ENCODE data around the gene MAP3K21. TPM values are rescaled to one million over a fixed set of nuclear protein-coding genes. Genes with fewer than 3 reads are reported as not detected.

MAP3K21 gene
- polyA plus RNA-seq, 2 donors, result 1.4 TPM

DNA sequence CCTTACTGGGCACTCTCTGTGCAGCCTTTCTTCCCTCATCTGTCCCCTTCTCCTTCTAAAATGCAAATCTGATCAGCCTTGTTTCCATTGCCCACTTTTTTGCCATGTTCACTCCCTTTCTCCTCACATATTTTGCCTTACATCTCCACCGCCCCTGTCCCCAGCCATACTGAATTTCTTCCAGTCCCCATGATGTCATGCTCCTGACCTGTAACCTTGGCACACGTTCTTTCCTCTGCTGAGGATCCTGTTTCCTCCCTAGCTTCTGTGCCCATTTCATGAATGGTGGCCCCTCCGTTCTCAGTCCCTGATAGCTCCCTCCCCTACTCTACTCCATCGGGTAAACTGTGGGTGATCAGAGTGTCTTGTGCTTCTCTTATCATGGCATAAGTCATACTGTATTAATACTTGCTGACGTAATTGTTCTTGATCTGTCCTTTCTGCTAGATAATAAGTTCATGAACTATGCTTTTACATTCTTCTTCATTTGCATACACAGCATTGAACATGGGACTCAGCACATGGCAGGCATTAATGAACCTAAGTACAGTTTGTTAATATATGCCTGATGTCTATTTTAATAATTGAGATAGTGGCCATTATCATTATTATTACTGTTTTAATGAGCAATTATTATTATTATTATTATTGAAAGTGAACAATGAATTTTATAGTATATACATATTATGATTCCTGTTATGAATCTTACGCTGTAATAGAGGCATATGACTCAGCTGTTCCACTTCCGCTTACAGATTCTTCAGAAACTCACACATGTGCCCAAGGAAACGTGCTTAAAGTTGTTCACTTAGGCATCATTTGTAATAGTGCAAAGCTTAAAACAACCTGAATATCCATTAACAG lies 28.5 kb downstream of the MAP3K21 start:
- 74 to 75% methylated on average over 8 of the region's 8 CpGs for WGBS, 2 donors
- no peaks in the 10 kb centered on the region for H3K27me3 ChIP-seq (ENCODE audit: control insufficient read depth in 1 of 2, insufficient read depth in 2 of 2, low read length in 2 of 2)
- no peaks in the 10 kb centered on the region for H3K4me1 ChIP-seq (ENCODE audit: control insufficient read depth in 2 of 2, insufficient read depth in 2 of 2, low read length in 1 of 2)
- H3K4me3 ChIP-seq (ENCODE audit: low read depth in 1 of 2, low read length in 2 of 2), result no peak overlapping the region
- no peak overlapping the region for H3K27ac ChIP-seq (ENCODE audit: low read depth in 2 of 2, low read length in 1 of 2)
- no peaks in the 10 kb centered on the region for H3K9me3 ChIP-seq (ENCODE audit: control insufficient read depth in 2 of 2, insufficient read depth in 1 of 2, low read depth in 1 of 2, low read length in 1 of 2)
- H3K36me3 ChIP-seq (ENCODE audit: control insufficient read depth in 2 of 2, insufficient read depth in 2 of 2, low read length in 1 of 2), result no peaks in the 10 kb centered on the region

DNA sequence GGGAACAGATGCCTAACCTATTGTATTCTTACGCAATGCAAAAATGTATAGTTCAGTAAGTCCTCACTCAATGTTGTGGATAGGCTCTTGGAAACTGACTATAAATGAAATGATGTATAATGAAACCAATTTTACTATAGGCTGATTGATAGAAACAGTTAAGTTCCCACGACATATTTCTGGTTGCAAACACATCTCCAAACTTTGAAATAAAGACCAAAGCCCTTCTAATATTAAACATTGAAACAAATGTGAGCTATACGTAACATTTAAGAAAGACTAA lies 29.1 kb downstream of the MAP3K21 start:
- no peaks in the 10 kb centered on the region for H3K36me3 ChIP-seq (ENCODE audit: control insufficient read depth in 2 of 2, insufficient read depth in 2 of 2, low read length in 1 of 2)
- H3K9me3 ChIP-seq (ENCODE audit: control insufficient read depth in 2 of 2, insufficient read depth in 1 of 2, low read depth in 1 of 2, low read length in 1 of 2), result no peaks in the 10 kb centered on the region
- H3K4me1 ChIP-seq (ENCODE audit: control insufficient read depth in 2 of 2, insufficient read depth in 2 of 2, low read length in 1 of 2), result no peaks in the 10 kb centered on the region
- no peak overlapping the region for H3K27ac ChIP-seq (ENCODE audit: low read depth in 2 of 2, low read length in 1 of 2)
- H3K27me3 ChIP-seq (ENCODE audit: control insufficient read depth in 1 of 2, insufficient read depth in 2 of 2, low read length in 2 of 2), result no peaks in the 10 kb centered on the region
- no peak overlapping the region for H3K4me3 ChIP-seq (ENCODE audit: low read depth in 1 of 2, low read length in 2 of 2)
- 82 to 85% methylated on average over 3 of the region's 3 CpGs for WGBS, 2 donors

DNA sequence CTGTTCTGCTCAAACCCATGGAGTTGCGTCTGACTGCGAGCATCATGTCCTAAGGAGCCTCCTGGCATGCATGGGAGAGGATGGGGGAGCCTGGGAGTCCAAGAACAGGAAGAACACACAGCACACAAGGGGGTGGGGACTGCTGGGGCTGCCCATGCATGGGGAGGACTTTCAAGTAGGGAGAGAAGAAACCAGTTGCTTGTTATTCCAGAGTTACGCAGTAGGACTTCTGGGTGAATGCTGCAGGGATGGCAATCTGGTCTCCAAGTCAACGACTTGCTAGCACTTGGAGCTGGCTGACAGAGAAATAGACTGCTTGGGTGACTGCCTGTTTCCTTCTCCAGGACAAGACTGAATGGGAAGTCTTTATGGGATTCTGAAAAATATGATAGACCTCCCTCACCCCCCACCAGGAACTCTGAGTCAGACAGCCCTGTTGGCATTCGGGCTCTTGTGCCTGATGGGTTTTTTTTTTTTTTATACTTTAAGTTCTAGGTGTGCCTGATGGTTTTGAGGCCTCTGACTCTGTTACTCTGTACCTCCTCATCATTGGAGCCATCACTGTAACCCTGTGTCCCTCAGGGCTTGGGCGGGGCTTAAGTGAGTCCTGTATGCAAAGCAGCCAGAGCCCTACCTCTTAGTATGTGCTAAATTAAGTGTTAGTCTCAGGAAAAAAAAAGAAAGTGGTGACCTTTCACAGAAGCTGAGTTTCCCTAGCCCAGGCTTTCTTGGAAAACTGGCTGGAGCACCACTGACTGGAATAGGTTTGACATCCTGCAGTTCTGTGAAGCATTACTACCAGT lies 30.3 kb downstream of the MAP3K21 start:
- Histone ChIP-seq H3K27me3 (ENCODE audit: control insufficient read depth in 1 of 2, insufficient read depth in 2 of 2, low read length in 2 of 2) (no peaks in the 10 kb centered on the region), H3K4me1 (ENCODE audit: control insufficient read depth in 2 of 2, insufficient read depth in 2 of 2, low read length in 1 of 2) (no peaks in the 10 kb centered on the region), H3K27ac (ENCODE audit: low read depth in 2 of 2, low read length in 1 of 2) (no peak overlapping the region), H3K36me3 (ENCODE audit: control insufficient read depth in 2 of 2, insufficient read depth in 2 of 2, low read length in 1 of 2) (no peaks in the 10 kb centered on the region), H3K9me3 (ENCODE audit: control insufficient read depth in 2 of 2, insufficient read depth in 1 of 2, low read depth in 1 of 2, low read length in 1 of 2) (no peaks in the 10 kb centered on the region), H3K4me3 (ENCODE audit: low read depth in 1 of 2, low read length in 2 of 2) (no peak overlapping the region)
- WGBS, 2 donors, result 93 to 95% methylated on average over 6 of the region's 6 CpGs

DNA sequence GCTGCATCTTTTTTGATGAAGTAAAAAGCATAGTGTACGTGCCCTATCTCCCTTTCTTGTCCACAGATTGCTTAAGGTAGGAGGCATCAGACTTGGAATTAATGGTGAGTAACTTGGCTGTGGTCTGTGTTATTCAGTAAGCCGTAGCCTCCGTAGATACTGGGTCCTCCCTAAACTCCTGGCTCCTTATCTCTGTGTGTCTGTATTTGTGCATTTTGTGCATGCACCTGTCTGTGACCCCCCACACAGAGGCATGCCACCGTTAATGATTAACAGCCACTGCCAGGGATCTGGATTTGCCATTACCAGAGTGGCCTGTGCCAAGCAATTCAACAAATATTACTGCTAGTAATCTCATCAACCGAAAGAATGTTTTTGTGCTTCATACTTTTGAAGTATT lies 31.9 kb downstream of the MAP3K21 start:
- WGBS, 2 donors, result 55 to 82% methylated on average over 5 of the region's 5 CpGs
- no peaks in the 10 kb centered on the region for H3K27me3 ChIP-seq (ENCODE audit: control insufficient read depth in 1 of 2, insufficient read depth in 2 of 2, low read length in 2 of 2)
- no peaks in the 10 kb centered on the region for H3K36me3 ChIP-seq (ENCODE audit: control insufficient read depth in 2 of 2, insufficient read depth in 2 of 2, low read length in 1 of 2)
- H3K27ac ChIP-seq (ENCODE audit: low read depth in 2 of 2, low read length in 1 of 2), result no peak overlapping the region
- H3K9me3 ChIP-seq (ENCODE audit: control insufficient read depth in 2 of 2, insufficient read depth in 1 of 2, low read depth in 1 of 2, low read length in 1 of 2), result no peaks in the 10 kb centered on the region
- no peaks in the 10 kb centered on the region for H3K4me1 ChIP-seq (ENCODE audit: control insufficient read depth in 2 of 2, insufficient read depth in 2 of 2, low read length in 1 of 2)
- no peak overlapping the region for H3K4me3 ChIP-seq (ENCODE audit: low read depth in 1 of 2, low read length in 2 of 2)

DNA sequence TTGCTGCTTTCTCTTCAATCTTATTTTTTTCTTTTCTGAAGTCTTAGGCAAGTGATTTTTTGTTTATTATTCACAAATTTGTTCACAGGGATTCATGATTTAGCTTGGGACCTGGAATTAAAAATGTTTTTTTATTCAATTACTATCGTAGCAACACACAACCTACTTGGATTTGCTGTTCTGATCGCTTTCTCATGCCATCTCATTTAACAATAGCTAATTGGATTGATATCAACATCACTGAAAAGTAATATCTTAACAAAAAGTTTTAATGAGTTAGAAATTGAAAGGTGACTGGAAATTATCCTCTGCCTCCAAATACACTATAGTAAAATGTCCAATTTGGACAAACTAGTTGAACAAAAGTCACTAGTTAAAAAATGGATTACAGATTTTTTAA lies 32.4 kb downstream of the MAP3K21 start:
- H3K27ac ChIP-seq (ENCODE audit: low read depth in 2 of 2, low read length in 1 of 2), result no peak overlapping the region
- H3K4me1 ChIP-seq (ENCODE audit: control insufficient read depth in 2 of 2, insufficient read depth in 2 of 2, low read length in 1 of 2), result no peaks in the 10 kb centered on the region
- no peak overlapping the region for H3K4me3 ChIP-seq (ENCODE audit: low read depth in 1 of 2, low read length in 2 of 2)
- H3K36me3 ChIP-seq (ENCODE audit: control insufficient read depth in 2 of 2, insufficient read depth in 2 of 2, low read length in 1 of 2), result no peaks in the 10 kb centered on the region
- 72 to 88% methylated on average over 2 of the region's 2 CpGs for WGBS, 2 donors
- no peaks in the 10 kb centered on the region for H3K27me3 ChIP-seq (ENCODE audit: control insufficient read depth in 1 of 2, insufficient read depth in 2 of 2, low read length in 2 of 2)
- H3K9me3 ChIP-seq (ENCODE audit: control insufficient read depth in 2 of 2, insufficient read depth in 1 of 2, low read depth in 1 of 2, low read length in 1 of 2), result no peaks in the 10 kb centered on the region

DNA sequence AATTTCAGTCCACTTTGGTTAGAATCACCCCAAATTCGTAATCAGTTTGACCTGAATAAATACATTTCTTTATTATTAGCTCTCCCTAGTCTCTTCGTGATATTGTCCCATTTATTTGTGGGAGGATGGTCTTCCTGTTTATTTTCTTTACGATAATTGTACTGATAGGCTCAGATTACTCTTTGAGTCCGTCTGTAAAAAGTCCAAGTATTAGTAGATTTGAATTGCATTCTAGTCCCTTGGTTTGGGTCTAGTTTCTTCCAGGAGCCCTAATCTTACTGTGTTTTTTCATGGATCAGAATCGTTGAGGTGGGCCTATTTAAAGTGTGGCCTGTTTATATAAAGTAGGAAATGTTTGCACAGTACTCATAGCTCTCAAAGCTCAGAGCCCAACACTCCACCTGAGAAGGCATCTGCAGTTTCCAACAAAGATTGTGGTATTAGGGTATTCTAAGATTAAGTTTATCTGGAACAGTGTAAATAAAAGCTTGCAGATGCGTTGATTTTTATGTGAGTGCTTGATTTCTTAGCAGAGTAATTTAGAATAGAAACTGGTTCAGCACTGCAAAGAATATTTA lies 33.1 kb downstream of the MAP3K21 start:
- Histone ChIP-seq H3K9me3 (ENCODE audit: control insufficient read depth in 2 of 2, insufficient read depth in 1 of 2, low read depth in 1 of 2, low read length in 1 of 2) (no peaks in the 10 kb centered on the region), H3K4me3 (ENCODE audit: low read depth in 1 of 2, low read length in 2 of 2) (no peak overlapping the region), H3K27me3 (ENCODE audit: control insufficient read depth in 1 of 2, insufficient read depth in 2 of 2, low read length in 2 of 2) (no peaks in the 10 kb centered on the region), H3K4me1 (ENCODE audit: control insufficient read depth in 2 of 2, insufficient read depth in 2 of 2, low read length in 1 of 2) (no peaks in the 10 kb centered on the region), H3K36me3 (ENCODE audit: control insufficient read depth in 2 of 2, insufficient read depth in 2 of 2, low read length in 1 of 2) (no peaks in the 10 kb centered on the region), H3K27ac (ENCODE audit: low read depth in 2 of 2, low read length in 1 of 2) (no peak overlapping the region)
- 60 to 77% methylated on average over 6 of the region's 6 CpGs for WGBS, 2 donors

DNA sequence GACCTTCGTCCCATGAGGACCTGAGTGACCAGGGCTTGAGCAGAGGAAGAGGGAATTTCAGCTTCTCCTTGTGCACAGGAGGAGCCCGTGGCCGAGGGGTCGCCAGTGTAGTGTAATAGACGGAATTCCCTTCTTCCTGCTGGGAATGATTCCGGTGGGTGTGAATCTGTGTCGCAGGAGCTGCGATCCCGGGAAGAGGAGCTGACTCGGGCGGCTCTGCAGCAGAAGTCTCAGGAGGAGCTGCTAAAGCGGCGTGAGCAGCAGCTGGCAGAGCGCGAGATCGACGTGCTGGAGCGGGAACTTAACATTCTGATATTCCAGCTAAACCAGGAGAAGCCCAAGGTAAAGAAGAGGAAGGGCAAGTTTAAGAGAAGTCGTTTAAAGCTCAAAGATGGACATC lies 34.4 kb downstream of the MAP3K21 start:
- no peaks in the 10 kb centered on the region for H3K4me1 ChIP-seq (ENCODE audit: control insufficient read depth in 2 of 2, insufficient read depth in 2 of 2, low read length in 1 of 2)
- H3K27ac ChIP-seq (ENCODE audit: low read depth in 2 of 2, low read length in 1 of 2), result no peak overlapping the region
- no peak overlapping the region for H3K4me3 ChIP-seq (ENCODE audit: low read depth in 1 of 2, low read length in 2 of 2)
- H3K9me3 ChIP-seq (ENCODE audit: control insufficient read depth in 2 of 2, insufficient read depth in 1 of 2, low read depth in 1 of 2, low read length in 1 of 2), result no peaks in the 10 kb centered on the region
- no peaks in the 10 kb centered on the region for H3K36me3 ChIP-seq (ENCODE audit: control insufficient read depth in 2 of 2, insufficient read depth in 2 of 2, low read length in 1 of 2)
- 71 to 73% methylated on average over 19 of the region's 19 CpGs for WGBS, 2 donors
- no peaks in the 10 kb centered on the region for H3K27me3 ChIP-seq (ENCODE audit: control insufficient read depth in 1 of 2, insufficient read depth in 2 of 2, low read length in 2 of 2)

DNA sequence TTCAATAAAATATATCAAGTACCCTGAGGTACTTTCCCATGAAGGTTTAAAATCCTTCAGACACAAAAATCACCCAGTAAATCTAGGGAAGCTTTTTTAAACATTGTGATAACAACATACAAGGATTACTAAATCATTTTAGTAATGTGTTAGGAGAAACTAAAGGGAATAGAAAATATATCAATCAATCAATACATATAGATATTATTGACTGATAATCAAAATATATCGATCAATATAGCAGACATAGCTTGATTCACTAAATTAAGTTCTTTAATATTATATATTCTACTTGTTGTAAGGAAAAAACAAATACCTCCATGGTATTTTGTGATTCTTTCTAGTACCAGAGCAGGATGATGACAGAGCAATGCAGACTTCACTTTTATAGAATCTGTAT lies 35.2 kb downstream of the MAP3K21 start:
- H3K27me3 ChIP-seq (ENCODE audit: control insufficient read depth in 1 of 2, insufficient read depth in 2 of 2, low read length in 2 of 2), result no peaks in the 10 kb centered on the region
- no peaks in the 10 kb centered on the region for H3K9me3 ChIP-seq (ENCODE audit: control insufficient read depth in 2 of 2, insufficient read depth in 1 of 2, low read depth in 1 of 2, low read length in 1 of 2)
- H3K4me1 ChIP-seq (ENCODE audit: control insufficient read depth in 2 of 2, insufficient read depth in 2 of 2, low read length in 1 of 2), result no peaks in the 10 kb centered on the region
- H3K27ac ChIP-seq (ENCODE audit: low read depth in 2 of 2, low read length in 1 of 2), result no peak overlapping the region
- H3K4me3 ChIP-seq (ENCODE audit: low read depth in 1 of 2, low read length in 2 of 2), result no peak overlapping the region
- H3K36me3 ChIP-seq (ENCODE audit: control insufficient read depth in 2 of 2, insufficient read depth in 2 of 2, low read length in 1 of 2), result no peaks in the 10 kb centered on the region
- 93 to 96% methylated on average over 1 of the region's 1 CpG for WGBS, 2 donors

DNA sequence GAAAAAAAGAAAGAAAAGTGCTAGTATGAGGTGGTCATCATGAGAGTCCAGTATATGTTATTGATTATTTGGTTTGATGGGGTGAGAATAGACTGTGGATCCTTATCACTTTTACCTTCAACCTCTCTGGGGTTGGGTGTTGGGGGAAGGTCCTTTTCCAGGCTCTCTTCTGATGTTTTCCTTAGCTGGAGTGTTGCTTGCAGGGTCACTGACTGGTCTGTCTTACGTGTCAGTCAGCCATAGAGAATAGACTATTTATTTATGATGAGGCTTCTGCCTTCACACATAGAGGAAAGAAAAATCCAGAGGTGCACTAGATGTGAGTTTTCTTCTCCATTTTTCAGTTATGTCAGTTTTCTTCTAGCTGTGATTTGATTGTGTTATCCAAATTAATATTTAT lies 36.5 kb downstream of the MAP3K21 start:
- no peaks in the 10 kb centered on the region for H3K9me3 ChIP-seq (ENCODE audit: control insufficient read depth in 2 of 2, insufficient read depth in 1 of 2, low read depth in 1 of 2, low read length in 1 of 2)
- no peaks in the 10 kb centered on the region for H3K36me3 ChIP-seq (ENCODE audit: control insufficient read depth in 2 of 2, insufficient read depth in 2 of 2, low read length in 1 of 2)
- 50 to 75% methylated on average over 1 of the region's 1 CpG for WGBS, 2 donors
- H3K27me3 ChIP-seq (ENCODE audit: control insufficient read depth in 1 of 2, insufficient read depth in 2 of 2, low read length in 2 of 2), result no peaks in the 10 kb centered on the region
- H3K4me1 ChIP-seq (ENCODE audit: control insufficient read depth in 2 of 2, insufficient read depth in 2 of 2, low read length in 1 of 2), result no peaks in the 10 kb centered on the region
- no peak overlapping the region for H3K4me3 ChIP-seq (ENCODE audit: low read depth in 1 of 2, low read length in 2 of 2)
- no peak overlapping the region for H3K27ac ChIP-seq (ENCODE audit: low read depth in 2 of 2, low read length in 1 of 2)

Data from esophagus (tissue), 2 donors.